ENCODE data around the gene TEK.

Gene TEK

DNA sequence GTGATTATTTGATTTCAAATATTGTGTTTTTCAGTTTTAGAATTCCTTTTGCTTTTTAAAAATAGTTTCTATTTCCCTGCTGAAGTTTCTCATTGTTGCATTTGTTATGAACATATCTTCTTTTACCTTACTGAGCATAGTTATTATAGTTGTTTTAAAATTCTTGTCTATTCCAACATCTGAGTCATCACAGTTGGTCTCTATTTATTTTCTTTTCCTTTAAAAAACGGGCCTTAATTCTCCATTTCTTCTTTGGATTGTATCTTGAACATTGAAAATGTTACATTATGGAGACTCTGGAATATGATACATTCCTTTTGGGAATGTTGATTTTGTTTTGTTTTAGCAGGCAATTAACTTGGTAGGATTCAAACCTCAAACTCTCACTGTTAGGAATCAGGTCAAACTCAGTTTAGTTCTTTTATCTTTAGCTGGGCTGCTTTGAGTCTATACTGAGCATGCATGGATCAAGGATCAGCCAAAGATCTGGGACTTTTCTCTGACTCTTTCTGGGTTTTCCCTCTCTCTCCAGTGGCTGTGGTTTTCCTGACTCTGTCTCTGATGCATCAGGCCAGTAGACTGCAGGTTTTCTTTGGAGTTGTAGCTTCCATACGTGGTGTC lies 70.3 kb downstream of the TEK start:
- no peak for DNase-seq (ENCODE audit: low spot score)

DNA sequence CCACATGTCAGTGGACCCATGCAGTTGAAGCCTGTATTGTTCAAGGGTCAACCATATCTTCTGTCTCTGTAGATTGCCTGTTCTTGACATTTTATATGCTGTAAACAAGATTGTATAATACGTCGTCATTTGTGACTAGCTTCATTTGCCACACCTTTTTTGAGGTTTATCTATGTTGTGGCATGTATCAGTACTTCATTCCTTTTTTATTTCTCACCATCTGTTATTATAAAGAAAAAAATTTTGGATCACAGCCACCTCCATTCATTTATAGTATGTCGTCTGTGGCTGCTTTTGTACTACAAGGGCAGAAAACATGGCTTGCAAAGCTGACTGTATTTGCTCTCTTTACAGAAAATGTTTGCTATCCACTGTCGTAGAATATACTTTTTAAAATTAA lies 72.4 kb downstream of the TEK start:
- DNase-seq (ENCODE audit: low spot score), result no peak

- DNase-seq (ENCODE audit: low spot score), result no peak
Observed at GRCh38 chr9:27182421-27182820, 73.4 kb downstream of the TEK start.

DNA sequence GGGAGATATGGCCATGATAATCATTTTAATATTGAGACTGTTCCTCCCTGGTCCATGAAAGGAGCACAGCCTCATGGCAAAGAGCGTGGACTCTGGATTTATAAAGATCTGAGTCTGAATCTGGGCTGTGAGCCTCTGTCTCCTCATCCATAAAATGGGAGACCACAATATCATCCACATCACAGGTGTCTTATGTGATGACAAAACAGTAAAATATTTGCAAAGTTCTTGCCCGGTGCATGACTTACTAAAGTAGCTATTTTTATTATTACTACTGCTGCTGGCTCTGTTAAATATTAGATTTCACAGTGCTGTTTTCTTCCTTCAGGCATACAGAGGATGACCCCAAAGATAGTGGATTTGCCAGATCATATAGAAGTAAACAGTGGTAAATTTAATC lies 74.1 kb downstream of the TEK start:
- no peak for DNase-seq (ENCODE audit: low spot score)

- no peak for DNase-seq (ENCODE audit: low spot score)
Observed at GRCh38 chr9:27183701-27184100, 74.7 kb downstream of the TEK start.

DNA sequence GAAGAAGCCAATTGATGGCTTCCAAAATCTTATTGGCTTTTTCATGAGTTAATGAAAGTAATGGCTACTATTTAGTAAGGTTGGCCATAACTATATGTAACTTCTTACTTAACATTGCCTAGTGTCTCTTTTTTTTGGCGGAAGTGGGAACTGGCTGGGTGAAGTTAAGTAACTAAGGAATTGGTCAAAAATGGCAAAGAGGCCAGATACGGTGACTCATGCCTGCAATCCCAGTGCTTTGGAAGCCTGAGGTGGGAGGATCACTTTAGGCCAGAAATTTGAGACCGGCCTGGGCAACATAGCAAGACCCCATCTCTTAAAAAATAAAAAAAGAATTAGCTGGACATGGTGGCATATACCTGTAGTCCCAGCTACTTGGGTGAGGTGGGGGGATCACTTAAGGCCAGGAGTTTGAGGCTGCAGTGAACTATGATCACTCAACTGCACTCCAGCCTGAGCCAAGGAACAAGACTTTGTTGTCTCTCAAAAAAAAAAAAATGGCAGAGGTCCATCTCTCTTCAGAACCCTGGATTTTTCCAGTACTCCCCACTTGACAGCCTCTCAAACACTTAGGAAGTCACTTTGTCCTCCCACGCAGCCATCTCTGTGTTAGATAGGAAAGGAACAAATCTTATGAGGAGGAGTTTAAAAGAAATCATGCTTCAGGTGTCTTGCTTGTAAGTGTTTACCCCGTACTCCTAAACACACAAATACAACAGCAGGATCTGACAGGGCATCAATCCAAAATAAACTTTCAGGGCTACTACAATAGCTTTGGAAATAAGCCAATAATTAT lies 75.7 kb downstream of the TEK start:
- DNase-seq (ENCODE audit: low spot score), result no peak

DNA sequence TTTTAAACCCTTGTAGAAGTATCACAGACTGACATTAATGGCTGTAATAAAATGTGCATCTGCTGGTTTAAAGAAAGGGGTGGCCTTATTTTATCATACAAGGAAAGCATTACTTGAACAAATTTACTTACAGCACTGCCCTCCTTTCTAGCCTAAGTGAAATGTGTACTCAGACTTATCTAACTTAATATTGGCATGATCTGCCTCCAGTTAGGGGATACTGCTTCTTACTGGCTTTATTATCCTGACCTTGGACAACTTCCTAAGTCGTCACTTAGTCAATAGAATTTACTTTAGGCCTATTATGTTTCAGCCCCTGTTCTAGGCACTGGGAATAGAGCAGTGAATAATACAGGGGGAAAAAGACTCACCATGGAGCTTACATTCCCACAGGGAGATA lies 79.4 kb downstream of the TEK start:
- DNase-seq (ENCODE audit: low spot score), result no peak

DNA sequence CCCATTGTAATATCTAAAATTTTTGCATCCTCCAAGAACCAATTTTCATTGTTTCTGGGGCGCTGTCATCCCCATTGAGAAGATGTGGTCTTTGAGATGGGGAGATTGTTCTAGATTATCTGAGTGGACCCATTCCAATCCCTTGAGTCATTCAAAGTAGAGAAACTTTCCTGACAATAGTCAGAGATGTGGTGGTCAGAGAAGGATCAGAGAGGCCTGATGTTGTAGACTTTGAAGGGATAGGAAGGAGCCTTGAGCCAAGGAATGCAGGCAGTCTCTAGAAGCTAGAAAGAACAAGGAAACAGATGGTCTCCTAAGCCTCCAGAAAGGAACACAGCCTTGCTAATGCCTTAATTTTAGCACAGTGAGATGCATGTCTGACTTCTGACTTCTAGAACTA lies 80.4 kb downstream of the TEK start:
- DNase-seq (ENCODE audit: low spot score), result no peak

DNA sequence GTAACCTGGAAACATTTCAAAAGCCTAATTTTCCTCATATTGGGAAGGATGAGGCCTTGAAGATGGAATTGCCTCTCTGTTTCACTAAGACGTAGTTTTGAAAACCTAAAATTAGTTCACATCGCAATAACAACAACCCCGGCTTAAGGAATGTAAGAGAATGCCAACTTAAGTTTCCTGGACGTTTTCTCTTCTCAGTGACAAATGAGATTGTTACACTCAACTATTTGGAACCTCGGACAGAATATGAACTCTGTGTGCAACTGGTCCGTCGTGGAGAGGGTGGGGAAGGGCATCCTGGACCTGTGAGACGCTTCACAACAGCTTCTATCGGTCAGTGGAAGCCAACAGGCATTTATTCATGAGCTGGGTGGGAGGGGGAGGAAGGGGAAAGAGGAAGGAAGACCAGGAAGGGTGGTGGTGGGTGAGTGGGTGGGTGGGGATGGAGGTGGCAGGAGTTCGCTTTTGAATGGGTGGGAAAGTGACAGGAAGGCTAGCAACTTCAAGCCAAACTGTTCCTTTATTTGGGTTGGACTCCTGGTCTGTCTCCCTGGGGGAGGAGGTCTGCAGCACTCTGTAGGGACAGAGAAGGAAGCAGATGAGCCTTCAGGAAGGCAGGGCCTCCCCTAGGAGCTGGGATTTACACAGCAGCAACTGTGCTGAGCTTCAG lies 83.4 kb downstream of the TEK start:
- no peak for DNase-seq (ENCODE audit: low spot score)

- no peak for DNase-seq (ENCODE audit: low spot score)
Observed at GRCh38 chr9:27193886-27194285, 84.9 kb downstream of the TEK start.

DNA sequence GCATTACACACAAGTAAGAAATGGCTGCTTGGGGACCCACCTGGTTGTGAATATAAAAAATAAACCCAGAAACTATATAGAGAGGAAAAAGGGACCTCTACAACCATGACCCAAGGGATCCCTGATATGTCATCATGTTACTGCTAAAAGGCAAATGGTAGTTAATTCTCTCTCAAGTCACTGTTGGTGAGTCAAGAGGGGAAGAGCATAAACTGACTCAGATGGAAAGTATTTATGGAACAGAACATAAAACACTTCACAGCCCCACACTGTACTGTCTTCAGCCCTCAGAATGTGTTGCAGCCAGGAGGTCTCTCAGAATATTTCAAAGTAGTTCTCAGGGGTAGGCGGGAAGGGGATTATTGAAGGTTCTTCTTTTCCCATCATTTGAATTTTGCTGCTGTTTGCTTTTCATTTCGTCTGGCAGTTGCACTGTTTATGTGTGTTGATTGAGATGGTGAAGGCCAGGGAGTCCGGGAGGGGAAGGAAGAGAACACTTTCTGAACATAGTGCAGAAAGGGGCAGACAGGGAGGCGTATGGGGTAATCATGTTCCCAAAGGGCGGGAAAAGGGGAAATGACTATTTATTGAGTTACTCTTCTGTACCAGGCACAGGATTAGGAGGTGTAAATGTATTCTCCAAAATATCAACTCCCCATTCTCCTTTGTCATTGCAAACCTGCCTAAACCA lies 85.5 kb downstream of the TEK start:
- DNase-seq (ENCODE audit: low spot score), result peak; percentile 32

DNA sequence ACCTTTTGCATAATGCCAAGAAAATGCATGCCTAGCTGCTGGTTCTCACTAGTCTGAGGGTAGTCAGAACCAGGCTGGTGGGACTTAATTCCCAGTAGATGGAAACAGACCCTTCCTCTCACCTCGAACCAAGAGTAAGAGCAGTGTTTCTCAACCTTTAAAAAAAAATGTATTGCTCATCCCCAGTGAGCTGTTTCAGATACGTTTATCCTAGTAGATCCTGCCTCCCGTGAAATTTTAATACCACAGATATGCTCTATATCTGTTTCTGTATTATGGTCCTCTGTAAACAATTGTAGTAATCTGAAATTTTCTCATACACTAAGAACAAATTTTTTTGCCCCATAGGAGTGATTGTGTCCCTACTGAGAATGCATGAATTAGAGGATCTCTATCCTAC lies 86.2 kb downstream of the TEK start:
- DNase-seq (ENCODE audit: low spot score), result no peak

- no peak for DNase-seq (ENCODE audit: low spot score)
Observed at GRCh38 chr9:27196383-27196782, 87.4 kb downstream of the TEK start.

- DNase-seq (ENCODE audit: low spot score), result no peak
Observed at GRCh38 chr9:27198190-27198589, 89.2 kb downstream of the TEK start.

DNA sequence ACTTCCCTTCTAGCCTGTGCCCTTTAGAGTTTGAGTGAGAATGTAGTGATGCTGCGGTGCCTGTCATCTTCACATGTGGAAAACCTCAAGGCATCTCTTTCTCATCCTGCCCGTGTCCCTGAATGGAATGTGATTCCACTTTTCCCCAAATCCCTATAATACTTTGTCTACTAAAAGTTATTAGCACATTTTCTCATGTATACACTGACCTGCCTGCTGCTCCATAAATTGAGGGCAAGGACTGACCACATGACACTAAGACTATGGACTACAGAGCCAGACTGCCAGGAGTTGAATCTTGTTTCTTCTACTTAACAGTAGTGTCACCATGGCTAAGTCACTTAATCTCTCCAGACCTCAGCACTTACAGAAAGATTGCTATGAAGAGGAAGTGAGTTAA lies 93.0 kb downstream of the TEK start:
- DNase-seq (ENCODE audit: low spot score), result no peak

GRCh38 chr9:27203783-27204182 lies 94.8 kb downstream of the TEK start:
- DNase-seq (ENCODE audit: low spot score), result no peak

DNA sequence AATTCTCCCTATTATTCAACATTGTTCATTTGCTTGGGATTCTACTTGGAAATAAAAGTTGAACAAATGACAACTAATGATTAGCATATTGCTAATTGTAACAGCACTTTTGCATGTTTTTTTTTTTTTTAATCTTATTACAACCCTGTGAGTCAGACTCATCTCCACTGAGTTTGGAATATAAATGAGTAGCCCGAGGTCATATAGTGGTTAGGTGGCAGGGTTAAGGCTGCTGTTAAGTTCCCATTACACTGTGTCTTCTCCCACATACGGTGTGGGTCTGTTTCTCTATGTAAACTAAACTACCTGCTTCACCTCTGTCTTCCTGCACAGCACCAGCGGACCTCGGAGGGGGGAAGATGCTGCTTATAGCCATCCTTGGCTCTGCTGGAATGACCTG lies 95.6 kb downstream of the TEK start:
- DNase-seq (ENCODE audit: low spot score), result peak; percentile 25

DNA sequence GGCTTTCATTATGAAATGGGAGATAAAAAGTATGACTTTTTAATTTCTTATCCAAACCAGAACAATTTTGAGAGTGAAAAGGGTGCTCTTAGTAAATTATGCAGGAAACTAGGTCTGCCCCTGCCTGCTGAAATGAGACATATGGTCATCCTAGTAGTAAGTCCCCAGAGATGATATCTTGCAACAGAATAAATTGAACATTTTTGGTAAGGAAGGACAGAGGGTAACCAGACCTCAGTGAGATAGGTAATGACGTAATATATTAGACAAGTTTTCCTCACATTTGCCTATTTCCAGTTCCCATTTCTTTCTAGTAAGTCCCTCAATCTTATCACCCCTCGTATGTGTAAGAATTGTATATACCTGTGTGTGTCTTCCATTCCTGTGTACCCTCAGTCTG lies 96.2 kb downstream of the TEK start:
- DNase-seq (ENCODE audit: low spot score), result no peak

GRCh38 chr9:27206041-27206440 lies 97.0 kb downstream of the TEK start:
- DNase-seq (ENCODE audit: low spot score), result no peak

- no peak for DNase-seq (ENCODE audit: low spot score)
Observed at GRCh38 chr9:27209034-27209433, 100.0 kb downstream of the TEK start.

GRCh38 chr9:27210588-27210987 lies 101.6 kb downstream of the TEK start:
- no peak for DNase-seq (ENCODE audit: low spot score)

DNA sequence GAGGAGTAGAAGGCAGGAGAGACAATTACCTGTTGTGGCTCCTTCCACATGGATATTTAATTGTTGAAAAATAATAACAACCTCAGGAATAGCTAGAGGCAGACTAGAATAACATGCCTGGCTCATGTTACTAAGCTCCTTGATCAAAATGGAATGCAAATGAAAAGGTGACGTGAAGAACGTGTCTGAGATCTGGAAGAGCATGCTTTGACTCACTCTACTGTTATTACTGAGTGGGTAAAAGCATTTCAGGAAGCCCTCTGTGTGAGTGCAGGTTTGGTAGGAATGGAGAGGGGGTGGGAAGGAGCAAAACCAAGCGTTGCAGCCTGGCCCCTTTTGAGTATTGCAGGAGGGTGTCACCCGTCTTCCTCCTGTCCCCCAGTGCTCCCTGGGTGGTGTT lies 103.2 kb downstream of the TEK start:
- DNase-seq (ENCODE audit: low spot score), result no peak

GRCh38 chr9:27212621-27213020 lies 103.6 kb downstream of the TEK start:
- DNase-seq (ENCODE audit: low spot score), result no peak
